GM12892 (cell line): ENCODE measurements around the gene EPHA10.

Experiments
- POLR2A ChIP-seq: IDR thresholded peaks from 2 replicates; pipeline ENCODE4 v1.6.1; 2011; ENCODE audit warnings: low read depth, low read length, control low read depth
- POLR2AphosphoS5 ChIP-seq: IDR thresholded peaks from 2 replicates; pipeline ENCODE4 v1.6.1; 2011; ENCODE audit warnings: low read depth, low read length, control low read depth
- TAF1 ChIP-seq: IDR thresholded peaks from 2 replicates; pipeline ENCODE4 v1.6.1; 2011; ENCODE audit warnings: low read depth, mild to moderate bottlenecking, control low read depth, low read length, borderline replicate concordance

DNA sequence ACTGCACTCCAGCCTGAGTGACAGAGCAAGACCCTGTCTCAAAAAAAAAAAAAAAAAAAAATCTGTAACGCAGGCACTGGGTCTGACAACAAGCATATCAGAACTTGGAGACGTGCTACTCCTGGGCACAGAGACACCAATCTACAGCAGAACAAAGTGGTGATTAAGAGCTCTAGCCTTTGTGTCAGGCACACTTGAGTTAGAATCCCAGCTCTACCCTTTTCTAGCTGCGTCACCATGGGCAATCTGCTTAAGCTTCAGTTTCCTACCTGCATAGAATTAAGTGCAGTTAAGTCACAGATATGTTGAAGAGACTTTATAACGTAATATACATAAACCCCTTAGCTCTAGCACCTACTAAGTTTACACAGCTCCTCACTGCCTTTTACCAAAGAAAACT is 76.0 kb downstream of the EPHA10 start:
- TF ChIP-seq TAF1 = no peak
- TF ChIP-seq POLR2AphosphoS5 = no peak
- TF ChIP-seq POLR2A = no peak
